GM12878 (cell line): Measurements from ENCODE around the gene ROCK1. TPM values are rescaled to one million over a fixed set of nuclear protein-coding genes. Genes with fewer than 3 reads are reported as not detected.

Experiments used
- ATAC-seq: fragments of 200-7000 bp; cut with Tn5 transposase; 3 replicates; pipeline ENCODE4 v1.9.1; 2020; ENCODE audit warnings: mild to moderate bottlenecking, moderate library complexity
- BruUV-seq: library from RNA; stranded (reverse); fragments of 400-500 nt; replicated peaks from 2 replicates; lab custom pipeline; 2021; lab: Mats Ljungman, UMichigan
- CTCF ChIA-PET: fragments of 300-600 bp; sonication (Branson Sonifier 250); formaldehyde crosslinking; extraction: SDS; loops from one replicate; lab custom pipeline; 2021; ENCODE audit warnings: inconsistent platforms; lab: Yijun Ruan, JAX
- POLR2A ChIA-PET: fragments of 350-600 bp; formaldehyde crosslinking; extraction: SDS; loops from one replicate; lab custom pipeline; 2021; ENCODE audit warnings: inconsistent platforms; lab: Charles Lee
- RAD21 ChIA-PET: fragments of 300-600 bp; sonication (Branson Sonifier 250); formaldehyde crosslinking; loops from one replicate; lab custom pipeline; 2023; ENCODE audit warnings: antibody characterized with exemption; ENCODE audit not compliant: unreplicated experiment; lab: Charles Lee
- SMC1A ChIA-PET: fragments of 300-600 bp; sonication (Branson Sonifier 250); formaldehyde crosslinking; loops from one replicate; lab custom pipeline; 2023; ENCODE audit not compliant: unreplicated experiment, uncharacterized antibody; lab: Charles Lee
- DNase-seq: peaks from one replicate; pipeline ENCODE4 v3.0.0-alpha.2; 2011; ENCODE audit warnings: low read depth, low spot score
- FAIRE-seq: peaks from 3 replicates; lab custom pipeline; 2011; peaks lifted over from hg19 to GRCh38; lab: Jason Lieb, UNC
- H2AFZ ChIP-seq: 2 replicates; pipeline ENCODE4 v1.6.0; 2011; ENCODE audit warnings: low read depth, low read length, control low read depth; ENCODE audit not compliant: control insufficient read depth
- H3K27ac ChIP-seq: 2 replicates; pipeline ENCODE4 v1.5.1; 2011; ENCODE audit warnings: control low read depth; ENCODE audit not compliant: control insufficient read depth, insufficient read depth
- H3K27me3 ChIP-seq, 2 experiments: replicated peaks in 1 of 2; 2 replicates each; pipeline versions ENCODE4 v1.6.0 to v1.6.1; 2011; ENCODE audit warnings: low read length in 1 of 2; ENCODE audit not compliant: control insufficient read depth in 2 of 2, insufficient read depth in 2 of 2
- H3K36me3 ChIP-seq, 2 experiments: 2 replicates each; pipeline ENCODE4 v1.5.1; 2011; ENCODE audit warnings: low read length in 1 of 2; ENCODE audit not compliant: control insufficient read depth in 2 of 2, insufficient read depth in 2 of 2
- H3K4me1 ChIP-seq: 2 replicates; pipeline ENCODE4 v1.6.1; 2011; ENCODE audit warnings: mild to moderate bottlenecking, low read length, moderate library complexity, mixed read lengths; ENCODE audit not compliant: control insufficient read depth, insufficient read depth
- H3K4me2 ChIP-seq: 2 replicates; pipeline ENCODE4 v1.6.0; 2011; ENCODE audit warnings: control low read depth; ENCODE audit not compliant: control insufficient read depth, insufficient read depth
- H3K4me3 ChIP-seq: fragments of 200-600 bp; sonication (generic); 2 replicates; pipeline ENCODE4 v1.5.1; 2016
- H3K79me2 ChIP-seq: 2 replicates; pipeline ENCODE4 v1.6.0; 2011; ENCODE audit warnings: low read length; ENCODE audit not compliant: control insufficient read depth, insufficient read depth
- H3K9ac ChIP-seq: 2 replicates; pipeline ENCODE4 v1.8.0; 2011; ENCODE audit warnings: low read length, control low read depth, mixed read lengths; ENCODE audit not compliant: control insufficient read depth, insufficient read depth
- H3K9me3 ChIP-seq: replicated peaks from 3 replicates; pipeline ENCODE4 v1.5.1; 2011; ENCODE audit warnings: mild to moderate bottlenecking, low read length; ENCODE audit not compliant: control insufficient read depth, insufficient read depth
- H4K20me1 ChIP-seq: 2 replicates; pipeline ENCODE4 v1.6.0; 2011; ENCODE audit not compliant: control insufficient read depth, insufficient read depth
- BMI1 ChIP-seq: fragments of 450-650 bp; IDR thresholded peaks from 2 replicates; pipeline ENCODE4 v1.6.1; 2016; ENCODE audit warnings: mild to moderate bottlenecking, moderate library complexity, borderline replicate concordance
- CREM ChIP-seq: IDR thresholded peaks from 2 replicates; pipeline ENCODE4 v1.6.1; 2014; ENCODE audit warnings: antibody characterized with exemption, low read depth
- ESRRA ChIP-seq: IDR thresholded peaks from 2 replicates; pipeline ENCODE4 v1.6.1; 2012; ENCODE audit warnings: mild to moderate bottlenecking, low read length, improper control_type of control experiment
- GABPA ChIP-seq: IDR thresholded peaks from 2 replicates; pipeline ENCODE4 v1.6.1; 2014; ENCODE audit warnings: antibody characterized with exemption, low read depth, mild to moderate bottlenecking, inconsistent platforms
- IKZF2 ChIP-seq, 2 experiments: fragments of 450-650 bp; IDR thresholded peaks; 2 replicates each; pipeline ENCODE4 v1.6.1; 2017; ENCODE audit warnings: mild to moderate bottlenecking in 2 of 2, moderate library complexity in 2 of 2
- LARP7 ChIP-seq: fragments of 450-650 bp; IDR thresholded peaks from 2 replicates; pipeline ENCODE4 v1.6.1; 2017; ENCODE audit warnings: mild to moderate bottlenecking
- MTA3 ChIP-seq: IDR thresholded peaks from 2 replicates; pipeline ENCODE4 v1.6.1; 2012; ENCODE audit warnings: low read length, inconsistent platforms, borderline replicate concordance
- NR2F1 ChIP-seq: fragments of 450-650 bp; conservative IDR thresholded peaks from 2 replicates; pipeline ENCODE4 v1.6.1; 2017; ENCODE audit warnings: mild to moderate bottlenecking
- NRF1 ChIP-seq: conservative IDR thresholded peaks from 2 replicates; pipeline ENCODE4 v1.6.1; 2011; ENCODE audit warnings: mild to moderate bottlenecking, low read depth, low read length, improper control_type of control experiment
- PKNOX1 ChIP-seq: fragments of 450-650 bp; IDR thresholded peaks from 2 replicates; pipeline ENCODE4 v1.6.1; 2016; ENCODE audit warnings: mild to moderate bottlenecking
- WRNIP1 ChIP-seq: IDR thresholded peaks from 2 replicates; pipeline ENCODE4 v1.6.1; 2011; ENCODE audit warnings: low read depth, low read length, improper control_type of control experiment, borderline replicate concordance
- ZSCAN29 ChIP-seq: fragments of 450-650 bp; IDR thresholded peaks from 2 replicates; pipeline ENCODE4 v1.6.1; 2017; ENCODE audit warnings: mild to moderate bottlenecking, moderate library complexity
- WGBS: methylation state at CpG from one replicate; pipeline ENCODE4 v1.1.6; 2016; ENCODE audit warnings: low lambda C conversion rate; ENCODE audit not compliant: insufficient replicate concordance, insufficient coverage; ENCODE audit errors: missing lambda C conversion rate; 5-methylcytosine and 5-hydroxymethylcytosine counted together
- in situ Hi-C: fragments of 300-500 bp; cut with MboI; formaldehyde crosslinking; loops from 9 replicates; pipeline ENCODE4 v1.14.3; 2018; ENCODE audit warnings: mixed read lengths
- intact Hi-C: fragments of 100-400 bp; cut with micrococcal nuclease; formaldehyde crosslinking; loops from one replicate; pipeline ENCODE4 v1.14.2; 2022; ENCODE audit not compliant: unreplicated experiment
- polyA plus RNA-seq, 11 experiments: library from polyadenylated mRNA; depleted of rRNA in 4 of 11; unstranded in 6 of 11; stranded (reverse) in 5 of 11; fragments of >200 nt; fragmentation: Nextera tagmentation in 4 of 11; fragmentation: Illumina TruSeq in 1 of 11; extraction: Ambion mirVana in 4 of 11; extraction: Trizol in 1 of 11; gene quantifications; 1 replicate in 1 of 11; 2 replicates in 10 of 11; pipeline versions ENCODE4 v1.2.1 to v1.2.3, GENCODE V29; 2011 to 2016; ENCODE audit warnings: inconsistent platforms in 2 of 11, missing spikeins in 2 of 11, low read depth in 1 of 11
- total RNA-seq, 4 experiments: library from RNA; depleted of rRNA in 3 of 4; stranded (reverse); fragments of >200 nt in 3 of 4; fragmentation: Illumina TruSeq in 1 of 4; extraction: Trizol in 1 of 4; gene quantifications; 2 replicates each; pipeline versions ENCODE4 v1.2.1 to v1.2.3, GENCODE V29; 2013 to 2021
- TF ChIP-seq, protein P1 (sequence below): fragments of 150-350 bp; IDR thresholded peaks from 2 replicates; pipeline ENCODE4 v1.6.1; 2014; ENCODE audit warnings: mild to moderate bottlenecking, low read depth, low read length
- TF ChIP-seq, protein P2 (sequence below): fragments of 150-350 bp; IDR thresholded peaks from 2 replicates; pipeline ENCODE4 v1.6.1; 2016; ENCODE audit warnings: low read depth, low read length
- TF ChIP-seq, protein P3 (sequence below): fragments of 450-650 bp; IDR thresholded peaks from 2 replicates; pipeline ENCODE4 v1.6.1; 2017; ENCODE audit warnings: borderline replicate concordance

ROCK1 gene
- total and polyA plus RNA-seq, 10 of the 15 experiments (the other 5 are each of a cell fraction or from before 2014, with no cell fraction given): 14.8 to 46.6 (median 29.5) TPM

GRCh38 chr18:21063011-21063410, 48.6 kb downstream of the ROCK1 start (continued):
- TF ChIP-seq MTA3 (no peak), PKNOX1 (no peak), BMI1 (no peak)
- TF ChIP-seq, all 136 proteins: peak for 0

DNA sequence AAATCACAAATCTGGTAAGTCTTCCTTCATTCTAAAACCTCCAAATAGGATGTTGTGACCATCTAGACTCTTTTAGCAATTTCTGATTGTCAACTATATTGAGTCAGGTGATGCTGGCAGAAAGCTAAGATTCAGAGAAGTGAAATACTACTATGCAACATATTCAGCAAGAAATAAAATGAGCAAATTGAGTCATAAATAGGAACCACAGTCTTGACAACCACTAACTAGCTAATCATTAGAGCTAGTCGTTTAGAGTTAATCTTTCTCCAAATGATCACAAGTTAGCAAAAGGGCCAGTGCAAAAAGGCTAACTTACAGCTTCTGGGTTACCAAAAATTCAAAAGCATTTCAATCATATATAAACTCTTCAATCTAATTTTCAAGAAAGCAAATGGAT, 54.5 kb downstream of the ROCK1 start:
- Histone ChIP-seq H3K36me3 (0 out of 4 replicates have a peak, but pooled peaks cover 0 to 2% of the 10 kb centered on the region in 2 experiments), H2AFZ (no peak overlapping the region), H3K4me2 (no peak overlapping the region), H3K4me3 (no peak overlapping the region), H3K27ac (no peak overlapping the region), H3K4me1 (no peaks in the 10 kb centered on the region; the same call in 1 of the 2 replicates), H3K79me2 (peaks cover 19% of the 10 kb centered on the region), H3K9me3 (no peaks in the 10 kb centered on the region), H4K20me1 (no peaks in the 10 kb centered on the region), H3K9ac (no peak overlapping the region), H3K27me3 (no peaks in the 10 kb centered on the region)
- BruUV-seq: no TSS peak
- ChIA-PET SMC1A (no interaction called here), POLR2A (no interaction called here), RAD21 (no interaction called here), CTCF (interaction anchor here (0.9 kb wide), 1 partner anchor 51 kb away, joined by 3 read pairs; no protein-coding TSS in a partner anchor)
- intact Hi-C loops: loop anchor here (2.0 kb wide), 1 partner anchor 20 kb away; no protein-coding TSS in a partner anchor
- FAIRE-seq: no peak
- in situ Hi-C loops: loop anchor here (25.0 kb wide), 4 partner anchors 380 to 1905 kb away; partner anchors contain the start of genes ESCO1 and SNRPD1
- 100% methylated on average over 1 of the region's 1 CpG for WGBS
- no peak for DNase-seq
- ATAC-seq: peak; percentile 41
- TF ChIP-seq ZSCAN29 (no peak), GABPA (no peak), CREM (no peak), LARP7 (no peak), NR2F1 (no peak), ESRRA (no peak), NRF1 (no peak), IKZF2 (IDR thresholded peaks at IDR 0.05) (no peak), WRNIP1 (no peak)
- TF ChIP-seq, protein P1, sequence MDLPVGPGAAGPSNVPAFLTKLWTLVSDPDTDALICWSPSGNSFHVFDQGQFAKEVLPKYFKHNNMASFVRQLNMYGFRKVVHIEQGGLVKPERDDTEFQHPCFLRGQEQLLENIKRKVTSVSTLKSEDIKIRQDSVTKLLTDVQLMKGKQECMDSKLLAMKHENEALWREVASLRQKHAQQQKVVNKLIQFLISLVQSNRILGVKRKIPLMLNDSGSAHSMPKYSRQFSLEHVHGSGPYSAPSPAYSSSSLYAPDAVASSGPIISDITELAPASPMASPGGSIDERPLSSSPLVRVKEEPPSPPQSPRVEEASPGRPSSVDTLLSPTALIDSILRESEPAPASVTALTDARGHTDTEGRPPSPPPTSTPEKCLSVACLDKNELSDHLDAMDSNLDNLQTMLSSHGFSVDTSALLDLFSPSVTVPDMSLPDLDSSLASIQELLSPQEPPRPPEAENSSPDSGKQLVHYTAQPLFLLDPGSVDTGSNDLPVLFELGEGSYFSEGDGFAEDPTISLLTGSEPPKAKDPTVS: no peak
- TF ChIP-seq, protein P2, sequence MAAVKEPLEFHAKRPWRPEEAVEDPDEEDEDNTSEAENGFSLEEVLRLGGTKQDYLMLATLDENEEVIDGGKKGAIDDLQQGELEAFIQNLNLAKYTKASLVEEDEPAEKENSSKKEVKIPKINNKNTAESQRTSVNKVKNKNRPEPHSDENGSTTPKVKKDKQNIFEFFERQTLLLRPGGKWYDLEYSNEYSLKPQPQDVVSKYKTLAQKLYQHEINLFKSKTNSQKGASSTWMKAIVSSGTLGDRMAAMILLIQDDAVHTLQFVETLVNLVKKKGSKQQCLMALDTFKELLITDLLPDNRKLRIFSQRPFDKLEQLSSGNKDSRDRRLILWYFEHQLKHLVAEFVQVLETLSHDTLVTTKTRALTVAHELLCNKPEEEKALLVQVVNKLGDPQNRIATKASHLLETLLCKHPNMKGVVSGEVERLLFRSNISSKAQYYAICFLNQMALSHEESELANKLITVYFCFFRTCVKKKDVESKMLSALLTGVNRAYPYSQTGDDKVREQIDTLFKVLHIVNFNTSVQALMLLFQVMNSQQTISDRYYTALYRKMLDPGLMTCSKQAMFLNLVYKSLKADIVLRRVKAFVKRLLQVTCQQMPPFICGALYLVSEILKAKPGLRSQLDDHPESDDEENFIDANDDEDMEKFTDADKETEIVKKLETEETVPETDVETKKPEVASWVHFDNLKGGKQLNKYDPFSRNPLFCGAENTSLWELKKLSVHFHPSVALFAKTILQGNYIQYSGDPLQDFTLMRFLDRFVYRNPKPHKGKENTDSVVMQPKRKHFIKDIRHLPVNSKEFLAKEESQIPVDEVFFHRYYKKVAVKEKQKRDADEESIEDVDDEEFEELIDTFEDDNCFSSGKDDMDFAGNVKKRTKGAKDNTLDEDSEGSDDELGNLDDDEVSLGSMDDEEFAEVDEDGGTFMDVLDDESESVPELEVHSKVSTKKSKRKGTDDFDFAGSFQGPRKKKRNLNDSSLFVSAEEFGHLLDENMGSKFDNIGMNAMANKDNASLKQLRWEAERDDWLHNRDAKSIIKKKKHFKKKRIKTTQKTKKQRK: no peak
- TF ChIP-seq, protein P3, sequence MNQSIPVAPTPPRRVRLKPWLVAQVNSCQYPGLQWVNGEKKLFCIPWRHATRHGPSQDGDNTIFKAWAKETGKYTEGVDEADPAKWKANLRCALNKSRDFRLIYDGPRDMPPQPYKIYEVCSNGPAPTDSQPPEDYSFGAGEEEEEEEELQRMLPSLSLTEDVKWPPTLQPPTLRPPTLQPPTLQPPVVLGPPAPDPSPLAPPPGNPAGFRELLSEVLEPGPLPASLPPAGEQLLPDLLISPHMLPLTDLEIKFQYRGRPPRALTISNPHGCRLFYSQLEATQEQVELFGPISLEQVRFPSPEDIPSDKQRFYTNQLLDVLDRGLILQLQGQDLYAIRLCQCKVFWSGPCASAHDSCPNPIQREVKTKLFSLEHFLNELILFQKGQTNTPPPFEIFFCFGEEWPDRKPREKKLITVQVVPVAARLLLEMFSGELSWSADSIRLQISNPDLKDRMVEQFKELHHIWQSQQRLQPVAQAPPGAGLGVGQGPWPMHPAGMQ: no peak
